Right renal pelvis (tissue), 4 donors: ENCODE data around the gene SETD4. TPM values are rescaled to one million over a fixed set of nuclear protein-coding genes. Genes with fewer than 3 reads are reported as not detected.

ENCODE experiments used
- DNase-seq, 4 donors: peaks; one replicate each; pipeline ENCODE4 v3.0.0-alpha.2; 2013; ENCODE audit warnings: low read depth in 4 of 4, low spot score in 3 of 4, missing footprints in 1 of 4
- polyA plus RNA-seq, 4 donors: library from polyadenylated mRNA; unstranded; fragments of 120-200 nt; gene quantifications; one replicate each; pipeline ENCODE4 v1.2.1, GENCODE V29; 2013; ENCODE audit not compliant: insufficient read length in 4 of 4

Gene SETD4
- polyA plus RNA-seq, 4 donors, result 28.9 to 33.8 (median 31.2) TPM

- DNase-seq, result no peak
Measured at GRCh38 chr21:36052860-36053714, 7.2 kb downstream of the SETD4 start.

- no peak for DNase-seq
Measured at GRCh38 chr21:36048357-36048756, 12.0 kb downstream of the SETD4 start.

GRCh38 chr21:36047139-36047538 lies 13.2 kb downstream of the SETD4 start:
- DNase-seq, result no peak

- DNase-seq, result no peak
Measured at GRCh38 chr21:36045993-36046392, 14.3 kb downstream of the SETD4 start.

- DNase-seq, result no peak
Measured at GRCh38 chr21:36044056-36044455, 16.3 kb downstream of the SETD4 start.

- DNase-seq, result no peak
Measured at GRCh38 chr21:36041910-36042309, 18.4 kb downstream of the SETD4 start.

- no peak for DNase-seq
Measured at GRCh38 chr21:36040389-36040788, 19.9 kb downstream of the SETD4 start.

- no peak for DNase-seq
Measured at GRCh38 chr21:36039861-36040260, 20.5 kb downstream of the SETD4 start.

- DNase-seq, result no peak
Measured at GRCh38 chr21:36038701-36039497, 21.4 kb downstream of the SETD4 start.

GRCh38 chr21:36035381-36035791 lies 24.9 kb downstream of the SETD4 start:
- DNase-seq, result peak in 1 of 4 donors; percentile 20

GRCh38 chr21:36034211-36034913 lies 26.0 kb downstream of the SETD4 start:
- no peak for DNase-seq

GRCh38 chr21:36032647-36033406 lies 27.5 kb downstream of the SETD4 start:
- no peak for DNase-seq

- DNase-seq, result no peak
Measured at GRCh38 chr21:36030581-36031189, 29.6 kb downstream of the SETD4 start.

- no peak for DNase-seq
Measured at GRCh38 chr21:36029309-36029708, 31.0 kb downstream of the SETD4 start.

- DNase-seq, result peak; percentile 63 to 78 (median 70)
Measured at GRCh38 chr21:36028127-36029069, 31.9 kb downstream of the SETD4 start.

- DNase-seq, result no peak
Measured at GRCh38 chr21:36027347-36027746, 33.0 kb downstream of the SETD4 start.

- no peak for DNase-seq
Measured at GRCh38 chr21:36024782-36025181, 35.5 kb downstream of the SETD4 start.

GRCh38 chr21:36023092-36023480 lies 37.2 kb downstream of the SETD4 start:
- DNase-seq, result peak in 3 of 4 donors; percentile 39 to 53 (median 49)
